Hematopoietic multipotent progenitor cell treated with erythropoietin and hydrocortisone succinate and interleukin-3 and kit ligand, for 8 days (in vitro differentiated cells): ENCODE data around the gene CXCL12.

Source experiments
- DNase-seq: peaks from one replicate; pipeline ENCODE4 v3.0.0-alpha.2; 2015

Gene CXCL12

GRCh38 chr10:44358080-44358771 lies 26.7 kb downstream of the CXCL12 start:
- no peak for DNase-seq

DNA sequence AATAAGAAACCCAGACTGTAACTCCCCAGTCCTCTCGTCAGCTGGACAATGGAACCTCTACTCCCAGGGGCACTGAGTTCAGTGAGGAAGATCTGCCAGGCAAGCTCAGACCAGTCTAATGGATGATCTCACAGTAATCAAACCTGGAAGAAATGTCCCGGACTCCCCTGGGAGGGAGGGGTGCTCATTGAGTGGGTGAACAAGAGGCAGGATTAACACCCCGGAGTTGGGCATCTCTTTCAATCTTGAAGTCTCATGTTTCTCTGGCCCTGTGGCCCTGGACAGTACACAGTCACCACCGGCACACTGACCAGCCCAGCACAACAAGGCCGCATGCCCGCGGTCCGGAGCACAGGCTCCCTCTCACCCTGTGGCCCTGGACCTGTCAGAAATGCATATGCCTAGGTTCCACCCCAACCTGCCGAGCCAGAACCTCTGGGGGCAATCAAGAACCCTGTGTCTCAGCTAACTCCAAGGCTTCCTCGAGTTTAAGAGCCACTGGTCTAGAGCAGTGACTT lies 27.8 kb downstream of the CXCL12 start:
- no peak for DNase-seq

GRCh38 chr10:44356139-44357022 lies 28.5 kb downstream of the CXCL12 start:
- DNase-seq, result no peak

GRCh38 chr10:44355630-44356029 lies 29.3 kb downstream of the CXCL12 start:
- no peak for DNase-seq

DNA sequence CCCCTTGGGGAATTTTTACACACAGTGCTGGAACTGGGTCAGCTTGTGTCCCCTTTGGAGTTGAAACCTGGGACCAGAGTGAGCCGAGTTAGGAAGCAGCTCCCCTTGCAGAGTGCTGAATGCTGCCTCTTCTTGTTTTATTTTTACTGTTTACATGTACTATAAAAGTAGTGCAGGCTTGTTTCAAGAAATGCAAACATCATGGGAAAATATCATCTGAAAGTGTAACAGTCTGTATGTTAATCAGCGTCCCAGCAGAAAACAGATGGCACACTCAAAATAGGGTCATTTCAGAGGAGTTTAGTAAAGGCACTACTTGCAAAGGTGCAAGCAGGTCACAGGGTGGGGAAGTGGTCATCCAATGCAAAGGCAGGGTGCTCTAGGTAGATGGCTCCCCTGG lies 30.1 kb downstream of the CXCL12 start:
- no peak for DNase-seq

- no peak for DNase-seq
These were observed 31.2 kb downstream of the CXCL12 start for GRCh38 chr10:44353721-44354120.

GRCh38 chr10:44353128-44353390 lies 31.8 kb downstream of the CXCL12 start:
- no peak for DNase-seq

DNA sequence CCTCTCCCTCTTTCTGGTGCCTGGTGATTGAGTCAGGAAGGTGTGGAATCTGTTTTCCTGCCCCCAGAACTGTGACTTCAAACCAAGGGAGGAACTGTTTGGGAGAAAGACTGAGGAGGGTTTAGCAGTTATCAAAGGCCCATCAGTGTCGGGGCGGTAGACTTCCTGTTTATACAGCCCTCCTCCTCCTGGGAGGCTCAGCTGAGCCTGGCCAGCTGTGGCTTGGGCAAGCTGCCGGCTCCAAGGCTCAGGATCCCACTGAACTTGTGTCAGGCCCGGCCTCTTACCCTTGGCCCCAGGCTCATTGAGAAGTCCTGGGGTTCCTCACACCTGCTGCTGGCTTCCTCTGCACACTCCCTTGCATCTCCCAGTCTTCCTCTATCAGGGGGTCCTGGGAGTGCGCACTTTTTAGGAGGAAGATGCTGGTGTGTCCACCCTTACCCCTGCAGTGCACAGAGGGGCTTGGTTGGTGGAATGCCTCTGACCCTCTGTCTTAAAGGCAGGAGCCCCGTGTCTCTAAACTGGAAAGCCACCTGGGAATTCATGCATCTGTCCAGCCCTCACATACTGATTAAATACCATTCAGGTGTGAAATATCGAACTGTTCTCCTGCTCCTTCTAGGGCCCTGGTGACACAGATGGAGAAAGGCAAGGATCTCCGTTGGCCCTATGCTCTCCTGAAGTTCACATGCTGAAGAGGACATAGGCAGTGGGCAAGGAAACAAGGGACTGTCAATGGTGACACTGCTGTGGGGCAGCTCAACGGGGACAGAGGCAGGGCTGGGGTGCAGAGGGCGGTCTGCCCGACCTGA lies 32.4 kb downstream of the CXCL12 start:
- no peak for DNase-seq

- DNase-seq, result no peak
These were observed 36.4 kb downstream of the CXCL12 start for GRCh38 chr10:44348496-44348895.

GRCh38 chr10:44347609-44348400 lies 37.1 kb downstream of the CXCL12 start:
- no peak for DNase-seq

DNA sequence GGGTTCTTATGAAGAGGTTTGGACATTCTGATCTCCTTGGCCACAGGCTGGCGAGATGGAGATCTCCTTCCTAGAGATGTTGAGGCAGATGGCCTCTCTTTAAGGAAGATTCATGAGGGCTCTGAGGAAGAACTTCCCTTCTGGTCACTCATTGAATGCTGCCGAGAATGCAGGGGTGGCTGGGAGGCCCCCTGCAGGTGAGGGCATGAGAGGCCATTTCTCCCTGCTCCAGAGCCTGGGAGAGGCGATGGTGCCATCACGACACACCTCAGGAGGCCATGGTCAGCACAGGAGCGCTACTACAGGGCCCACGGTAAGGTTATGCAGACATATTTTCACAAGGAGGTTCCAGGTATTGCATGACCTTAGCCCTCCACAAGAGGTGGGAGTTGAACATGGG lies 40.2 kb downstream of the CXCL12 start:
- no peak for DNase-seq

GRCh38 chr10:44343843-44344242 lies 41.1 kb downstream of the CXCL12 start:
- DNase-seq, result no peak

DNA sequence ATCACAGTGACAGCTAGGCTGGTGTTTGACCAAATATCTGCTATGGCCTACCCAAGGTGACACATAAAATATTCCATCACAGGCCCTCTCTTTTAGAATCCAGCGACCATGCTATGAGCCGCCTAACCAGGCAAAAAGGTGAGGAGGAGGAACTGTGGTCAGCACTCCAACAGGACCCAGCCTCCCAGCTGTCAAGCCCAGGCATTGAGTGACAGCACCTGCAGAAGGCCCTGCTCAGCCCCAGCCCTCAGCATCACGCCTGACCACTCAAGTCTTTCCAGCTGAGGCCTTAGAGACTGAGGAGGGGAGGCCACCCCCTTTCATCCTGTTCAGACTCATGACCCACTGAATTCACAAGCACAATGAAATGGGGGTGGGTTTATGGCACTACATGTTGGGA lies 43.0 kb downstream of the CXCL12 start:
- DNase-seq, result no peak

GRCh38 chr10:44340557-44340956 lies 44.3 kb downstream of the CXCL12 start:
- DNase-seq, result no peak

GRCh38 chr10:44339218-44339617 lies 45.7 kb downstream of the CXCL12 start:
- no peak for DNase-seq

DNA sequence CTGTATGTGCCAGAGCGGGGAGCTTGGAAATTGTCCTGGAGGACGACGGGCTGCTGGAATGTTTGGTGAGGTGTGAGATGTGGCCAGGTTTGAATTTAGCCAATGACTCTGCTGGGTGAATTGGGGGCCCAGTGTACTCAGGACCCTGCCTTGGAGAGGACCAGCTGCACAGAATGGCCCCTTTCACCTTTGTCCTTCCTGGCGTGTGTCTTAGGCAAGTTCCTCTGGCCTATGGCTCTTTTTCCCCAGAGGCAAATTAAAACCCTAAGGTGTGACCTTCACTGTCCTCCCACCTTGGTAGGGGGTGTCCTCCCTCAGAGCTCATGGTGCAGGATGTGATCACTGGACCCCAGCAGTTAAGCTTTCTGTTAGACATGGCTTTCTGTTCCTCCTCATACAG lies 47.8 kb downstream of the CXCL12 start:
- no peak for DNase-seq

DNA sequence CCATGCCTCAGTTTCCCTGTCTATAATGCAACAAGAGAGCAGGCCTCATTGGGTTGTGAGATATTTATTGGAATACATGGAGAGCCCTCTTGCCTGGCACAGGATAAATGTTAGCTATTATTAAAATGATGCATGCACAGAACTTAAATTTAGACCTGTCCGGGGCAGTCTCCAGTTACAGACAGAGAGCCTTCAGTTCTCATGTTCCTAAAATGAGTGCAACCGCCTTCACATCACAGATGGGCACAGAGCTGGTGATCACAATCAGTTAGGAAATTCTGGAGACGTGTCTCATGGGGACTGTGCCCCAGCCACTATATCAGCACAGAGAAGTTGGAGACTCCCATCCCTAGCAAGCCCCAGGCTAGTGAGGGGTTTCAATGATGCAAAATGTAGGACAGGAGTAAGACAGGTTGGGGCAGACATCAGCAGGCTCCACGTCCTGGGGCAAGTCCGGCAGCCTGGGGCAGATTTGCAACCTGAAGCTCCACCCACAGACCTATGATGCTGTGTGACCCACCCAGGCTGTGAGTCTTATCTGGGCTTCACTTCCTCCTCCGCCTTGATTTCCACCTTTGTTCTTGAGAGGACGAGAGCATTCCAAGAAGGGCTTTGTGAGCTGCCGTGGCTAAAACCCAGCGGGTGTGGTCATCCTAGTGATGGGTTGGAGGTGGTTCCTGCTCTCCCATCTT lies 49.4 kb downstream of the CXCL12 start:
- no peak for DNase-seq

DNA sequence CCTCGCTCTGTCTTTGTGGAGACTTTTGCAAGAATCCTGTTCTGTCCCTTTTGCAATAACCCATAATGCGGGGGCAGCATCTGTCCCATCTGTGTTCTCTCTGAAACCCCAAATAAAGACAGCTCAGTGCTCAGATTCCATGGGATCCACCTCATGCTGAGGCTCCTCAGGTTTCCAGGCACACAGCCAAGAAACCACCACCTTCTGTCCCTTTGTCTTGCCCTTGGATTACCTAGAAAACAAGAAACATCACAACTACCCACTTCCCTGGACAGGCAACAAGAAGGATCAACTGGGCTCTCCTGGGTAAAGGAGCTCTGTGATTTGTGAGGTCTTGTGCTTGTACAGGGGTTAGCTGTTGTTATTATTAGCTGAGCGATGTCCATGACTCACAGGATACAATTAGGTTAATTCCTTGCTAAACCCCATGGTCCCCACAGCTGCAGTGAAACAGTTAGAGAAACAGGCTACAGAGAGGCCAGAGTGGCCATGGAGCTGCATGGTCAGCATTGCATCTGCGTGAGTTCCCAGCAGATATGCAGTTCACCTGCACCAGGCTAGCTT lies 50.2 kb downstream of the CXCL12 start:
- DNase-seq, result no peak

DNA sequence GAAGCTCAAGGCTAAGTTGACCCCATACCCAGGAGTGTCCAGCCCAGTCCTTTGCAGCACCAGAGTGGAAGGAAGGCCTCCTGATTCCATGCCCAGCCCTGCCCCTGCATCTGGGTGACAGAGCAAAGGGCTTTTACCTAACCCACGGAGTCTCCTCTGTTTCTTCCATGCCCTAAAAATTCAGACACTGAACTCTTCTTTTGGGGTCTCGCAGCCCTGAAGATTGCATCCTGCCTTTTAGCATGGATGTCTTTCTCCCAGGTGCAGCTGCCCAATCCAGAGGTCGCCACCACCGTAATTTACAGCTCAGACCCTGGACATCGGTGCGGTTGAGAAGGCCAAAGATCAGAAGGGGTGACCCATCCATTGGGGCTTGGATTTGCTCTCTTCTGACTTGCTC lies 50.8 kb downstream of the CXCL12 start:
- DNase-seq, result no peak

- DNase-seq, result no peak
These were observed 51.4 kb downstream of the CXCL12 start for GRCh38 chr10:44333511-44333910.

DNA sequence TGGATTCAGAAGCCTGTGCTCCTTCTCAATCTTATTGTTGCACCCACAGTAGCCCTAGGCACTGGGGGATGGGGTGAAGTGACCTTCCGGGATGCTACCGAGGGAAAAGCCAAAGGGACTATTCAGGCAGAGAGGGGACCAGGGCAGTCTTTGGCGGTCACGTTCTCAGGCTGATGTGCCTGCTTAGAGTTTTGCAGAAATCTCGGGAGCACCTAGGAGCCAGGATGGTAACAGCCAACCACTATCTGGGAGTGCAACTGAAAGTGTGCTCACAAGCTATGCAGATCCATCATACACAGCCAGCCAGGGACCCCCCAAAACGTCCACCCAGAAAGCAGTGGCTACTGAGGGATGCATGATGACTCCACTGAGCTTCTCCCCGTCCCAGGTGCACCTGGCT lies 52.4 kb downstream of the CXCL12 start:
- no peak for DNase-seq

DNA sequence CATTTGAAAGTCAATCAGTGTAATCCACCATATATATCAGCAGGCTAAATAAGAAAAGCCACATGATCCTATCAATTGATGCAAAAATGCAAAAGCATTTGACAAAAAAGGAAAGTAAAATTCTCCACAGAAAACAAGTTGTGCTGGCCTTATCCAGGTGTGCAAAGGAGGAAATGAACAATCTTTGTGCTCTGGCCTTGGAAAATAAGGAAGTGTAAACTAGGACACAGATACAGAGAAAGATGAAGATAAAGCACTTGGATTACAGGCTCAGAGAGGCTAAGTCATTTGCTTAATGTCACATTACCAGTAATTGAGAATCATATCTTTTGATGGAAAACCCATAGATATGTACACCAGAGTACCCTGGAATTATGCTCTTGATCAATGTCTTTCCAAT lies 54.5 kb downstream of the CXCL12 start:
- no peak for DNase-seq
